ENCODE measurements around the gene RNF121. TPM values are rescaled to one million over a fixed set of nuclear protein-coding genes. Genes with fewer than 3 reads are reported as not detected.

Gene RNF121
- total and polyA plus RNA-seq, 2 of the 13 experiments (the other 11 are each of a cell fraction or from before 2014, with no cell fraction given): 28.6 to 44.3 TPM

DNA sequence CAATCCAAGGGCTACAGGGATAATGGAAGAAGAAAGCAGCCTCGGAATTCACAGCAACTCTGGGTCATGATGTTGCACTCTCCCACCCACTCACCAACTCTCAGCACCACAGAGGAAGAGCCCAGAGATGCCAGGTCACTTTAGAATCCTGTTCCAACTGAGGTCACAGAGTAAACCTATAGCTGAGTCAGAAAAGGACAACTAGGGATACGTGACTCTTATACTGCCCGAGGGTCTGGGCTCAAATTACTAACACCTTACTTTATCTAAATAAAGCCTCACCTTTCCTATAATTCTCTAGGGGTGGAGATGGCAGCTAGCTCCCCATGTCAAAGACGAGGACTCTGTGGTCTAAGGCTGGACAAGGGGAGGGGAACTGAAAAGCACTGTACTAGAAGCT lies 94.5 kb downstream of the RNF121 start:
- no peak for FAIRE-seq
- BruUV-seq (replicated peaks): no TSS peak
- H3K9ac ChIP-seq (ENCODE audit: insufficient read depth, low read depth, low read length): no peak overlapping the region
- ATAC-seq: no peak
- TF ChIP-seq SIN3A (IDR thresholded peaks at IDR 0.05; ENCODE audit: borderline replicate concordance, low read depth, low read length) (no peak), ZNF777 (CRISPR knock-in tag; IDR thresholded peaks at IDR 0.05) (no peak), ZNF570 (CRISPR knock-in tag; IDR thresholded peaks at IDR 0.05; ENCODE audit: borderline replicate concordance) (no peak), ESRRA (CRISPR knock-in tag; IDR thresholded peaks at IDR 0.05; ENCODE audit: low read depth) (no peak), ZNF235 (CRISPR knock-in tag; IDR thresholded peaks at IDR 0.05; ENCODE audit: borderline replicate concordance) (no peak), KDM3A (CRISPR knock-in tag; IDR thresholded peaks at IDR 0.05; ENCODE audit: low read depth) (no peak), ZNF720 (CRISPR knock-in tag; IDR thresholded peaks at IDR 0.05) (no peak), ZNF205 (CRISPR knock-in tag; IDR thresholded peaks at IDR 0.05) (no peak), ISL2 (CRISPR knock-in tag; IDR thresholded peaks at IDR 0.05) (no peak), NFYB (CRISPR knock-in tag; IDR thresholded peaks at IDR 0.05) (no peak), ZNF672 (CRISPR knock-in tag; IDR thresholded peaks at IDR 0.05) (no peak), TEAD3 (CRISPR knock-in tag; optimal IDR thresholded peaks at IDR 0.05; ENCODE audit: borderline replicate concordance) (no peak), BRD4 (CRISPR knock-in tag; IDR thresholded peaks at IDR 0.05) (no peak), TRIM24 (CRISPR knock-in tag; IDR thresholded peaks at IDR 0.05) (no peak), ZNF317 (CRISPR knock-in tag; IDR thresholded peaks at IDR 0.05) (no peak), PRMT3 (CRISPR knock-in tag; IDR thresholded peaks at IDR 0.05; ENCODE audit: borderline replicate concordance, low read depth) (no peak)
- TF ChIP-seq, protein P1, sequence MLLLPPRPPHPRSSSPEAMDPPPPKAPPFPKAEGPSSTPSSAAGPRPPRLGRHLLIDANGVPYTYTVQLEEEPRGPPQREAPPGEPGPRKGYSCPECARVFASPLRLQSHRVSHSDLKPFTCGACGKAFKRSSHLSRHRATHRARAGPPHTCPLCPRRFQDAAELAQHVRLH (CRISPR knock-in tag; IDR thresholded peaks at IDR 0.05; ENCODE audit: borderline replicate concordance, low read depth): no peak
- TF ChIP-seq, protein P2, sequence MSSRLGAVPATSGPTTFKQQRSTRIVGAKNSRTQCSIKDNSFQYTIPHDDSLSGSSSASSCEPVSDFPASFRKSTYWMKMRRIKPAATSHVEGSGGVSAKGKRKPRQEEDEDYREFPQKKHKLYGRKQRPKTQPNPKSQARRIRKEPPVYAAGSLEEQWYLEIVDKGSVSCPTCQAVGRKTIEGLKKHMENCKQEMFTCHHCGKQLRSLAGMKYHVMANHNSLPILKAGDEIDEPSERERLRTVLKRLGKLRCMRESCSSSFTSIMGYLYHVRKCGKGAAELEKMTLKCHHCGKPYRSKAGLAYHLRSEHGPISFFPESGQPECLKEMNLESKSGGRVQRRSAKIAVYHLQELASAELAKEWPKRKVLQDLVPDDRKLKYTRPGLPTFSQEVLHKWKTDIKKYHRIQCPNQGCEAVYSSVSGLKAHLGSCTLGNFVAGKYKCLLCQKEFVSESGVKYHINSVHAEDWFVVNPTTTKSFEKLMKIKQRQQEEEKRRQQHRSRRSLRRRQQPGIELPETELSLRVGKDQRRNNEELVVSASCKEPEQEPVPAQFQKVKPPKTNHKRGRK (CRISPR knock-in tag; IDR thresholded peaks at IDR 0.05): no peak
- TF ChIP-seq, protein P3, sequence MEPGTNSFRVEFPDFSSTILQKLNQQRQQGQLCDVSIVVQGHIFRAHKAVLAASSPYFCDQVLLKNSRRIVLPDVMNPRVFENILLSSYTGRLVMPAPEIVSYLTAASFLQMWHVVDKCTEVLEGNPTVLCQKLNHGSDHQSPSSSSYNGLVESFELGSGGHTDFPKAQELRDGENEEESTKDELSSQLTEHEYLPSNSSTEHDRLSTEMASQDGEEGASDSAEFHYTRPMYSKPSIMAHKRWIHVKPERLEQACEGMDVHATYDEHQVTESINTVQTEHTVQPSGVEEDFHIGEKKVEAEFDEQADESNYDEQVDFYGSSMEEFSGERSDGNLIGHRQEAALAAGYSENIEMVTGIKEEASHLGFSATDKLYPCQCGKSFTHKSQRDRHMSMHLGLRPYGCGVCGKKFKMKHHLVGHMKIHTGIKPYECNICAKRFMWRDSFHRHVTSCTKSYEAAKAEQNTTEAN (CRISPR knock-in tag; conservative IDR thresholded peaks at IDR 0.05): no peak
- TF ChIP-seq, protein P4, sequence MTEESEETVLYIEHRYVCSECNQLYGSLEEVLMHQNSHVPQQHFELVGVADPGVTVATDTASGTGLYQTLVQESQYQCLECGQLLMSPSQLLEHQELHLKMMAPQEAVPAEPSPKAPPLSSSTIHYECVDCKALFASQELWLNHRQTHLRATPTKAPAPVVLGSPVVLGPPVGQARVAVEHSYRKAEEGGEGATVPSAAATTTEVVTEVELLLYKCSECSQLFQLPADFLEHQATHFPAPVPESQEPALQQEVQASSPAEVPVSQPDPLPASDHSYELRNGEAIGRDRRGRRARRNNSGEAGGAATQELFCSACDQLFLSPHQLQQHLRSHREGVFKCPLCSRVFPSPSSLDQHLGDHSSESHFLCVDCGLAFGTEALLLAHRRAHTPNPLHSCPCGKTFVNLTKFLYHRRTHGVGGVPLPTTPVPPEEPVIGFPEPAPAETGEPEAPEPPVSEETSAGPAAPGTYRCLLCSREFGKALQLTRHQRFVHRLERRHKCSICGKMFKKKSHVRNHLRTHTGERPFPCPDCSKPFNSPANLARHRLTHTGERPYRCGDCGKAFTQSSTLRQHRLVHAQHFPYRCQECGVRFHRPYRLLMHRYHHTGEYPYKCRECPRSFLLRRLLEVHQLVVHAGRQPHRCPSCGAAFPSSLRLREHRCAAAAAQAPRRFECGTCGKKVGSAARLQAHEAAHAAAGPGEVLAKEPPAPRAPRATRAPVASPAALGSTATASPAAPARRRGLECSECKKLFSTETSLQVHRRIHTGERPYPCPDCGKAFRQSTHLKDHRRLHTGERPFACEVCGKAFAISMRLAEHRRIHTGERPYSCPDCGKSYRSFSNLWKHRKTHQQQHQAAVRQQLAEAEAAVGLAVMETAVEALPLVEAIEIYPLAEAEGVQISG (CRISPR knock-in tag; IDR thresholded peaks at IDR 0.05): no peak
- no peak overlapping the region for H3K27ac ChIP-seq (ENCODE audit: extremely low read length, insufficient read depth, low read length)
- no peak overlapping the region for H3K4me2 ChIP-seq (ENCODE audit: low read depth, low read length)
- H3K27me3 ChIP-seq (ENCODE audit: control insufficient read depth in 1 of 2, insufficient read depth in 2 of 2, low read length in 2 of 2): no peaks in the 10 kb centered on the region
- no peak for DNase-seq (ENCODE audit: low spot score)
- CTCF ChIA-PET (ENCODE audit: low intra/inter-chr PET ratio, low total read pairs): no interaction called here
- H3K9me3 ChIP-seq (ENCODE audit: low read length): no peaks in the 10 kb centered on the region
- H3K4me1 ChIP-seq (ENCODE audit: insufficient read depth, low read length): no peaks in the 10 kb centered on the region
- intact Hi-C loops (cut with micrococcal nuclease; ENCODE audit: unreplicated experiment) (no loop called here), in situ Hi-C loops (cut with HindIII; ENCODE audit: extremely low pct_ligation_motif_present, low pct_unique_long_range_greater_than_20kb) (no loop called here)
- POLR2A ChIA-PET: no interaction called here
- no peaks in the 10 kb centered on the region for H4K20me1 ChIP-seq (ENCODE audit: insufficient read depth, low read length)
- H3K4me3 ChIP-seq (replicated peaks in 1 of 3; ENCODE audit: insufficient read depth in 1 of 3, low read depth in 2 of 3, low read length in 3 of 3): no peak overlapping the region
- WGBS (ENCODE audit: low lambda C conversion rate): 95% methylated on average over 4 of the region's 4 CpGs
- peaks cover 53 to 91% of the 10 kb centered on the region in 2 experiments for H3K36me3 ChIP-seq (replicated peaks in 1 of 2; ENCODE audit: control insufficient read depth in 1 of 2, insufficient read depth in 2 of 2, low read length in 2 of 2)
- H2AFZ ChIP-seq (ENCODE audit: low read length): no peak overlapping the region
- no peaks in the 10 kb centered on the region for H3K79me2 ChIP-seq (ENCODE audit: insufficient read depth, low read length)

Data from HepG2 (cell line).